ENCODE data around the gene HINT2.

Gene HINT2

GRCh38 chr9:35858458-35858857, 43.6 kb upstream of the HINT2 start:
- no peak for DNase-seq (ENCODE audit: low spot score)
- in situ Hi-C loops (cut with MboI; ENCODE audit: low pct_unique_long_range_greater_than_20kb, low sequenced_read_pairs, unreplicated experiment), result no loop called here

GRCh38 chr9:35856882-35857281, 42.0 kb upstream of the HINT2 start:
- no peak for DNase-seq (ENCODE audit: low spot score)
- in situ Hi-C loops (cut with MboI; ENCODE audit: low pct_unique_long_range_greater_than_20kb, low sequenced_read_pairs, unreplicated experiment), result no loop called here
- TF ChIP-seq CTCF (IDR thresholded peaks at IDR 0.05; ENCODE audit: extremely low read depth, insufficient read depth, missing control alignments), result no peak

More at GRCh38 chr9:35858458-35858857, 43.6 kb upstream of the HINT2 start:
- no peak for TF ChIP-seq CTCF (IDR thresholded peaks at IDR 0.05; ENCODE audit: extremely low read depth, insufficient read depth, missing control alignments)

GRCh38 chr9:35856206-35856605, 41.4 kb upstream of the HINT2 start:
- TF ChIP-seq CTCF (IDR thresholded peaks at IDR 0.05; ENCODE audit: extremely low read depth, insufficient read depth, missing control alignments), result no peak
- in situ Hi-C loops (cut with MboI; ENCODE audit: low pct_unique_long_range_greater_than_20kb, low sequenced_read_pairs, unreplicated experiment), result no loop called here
- no peak for DNase-seq (ENCODE audit: low spot score)

DNA sequence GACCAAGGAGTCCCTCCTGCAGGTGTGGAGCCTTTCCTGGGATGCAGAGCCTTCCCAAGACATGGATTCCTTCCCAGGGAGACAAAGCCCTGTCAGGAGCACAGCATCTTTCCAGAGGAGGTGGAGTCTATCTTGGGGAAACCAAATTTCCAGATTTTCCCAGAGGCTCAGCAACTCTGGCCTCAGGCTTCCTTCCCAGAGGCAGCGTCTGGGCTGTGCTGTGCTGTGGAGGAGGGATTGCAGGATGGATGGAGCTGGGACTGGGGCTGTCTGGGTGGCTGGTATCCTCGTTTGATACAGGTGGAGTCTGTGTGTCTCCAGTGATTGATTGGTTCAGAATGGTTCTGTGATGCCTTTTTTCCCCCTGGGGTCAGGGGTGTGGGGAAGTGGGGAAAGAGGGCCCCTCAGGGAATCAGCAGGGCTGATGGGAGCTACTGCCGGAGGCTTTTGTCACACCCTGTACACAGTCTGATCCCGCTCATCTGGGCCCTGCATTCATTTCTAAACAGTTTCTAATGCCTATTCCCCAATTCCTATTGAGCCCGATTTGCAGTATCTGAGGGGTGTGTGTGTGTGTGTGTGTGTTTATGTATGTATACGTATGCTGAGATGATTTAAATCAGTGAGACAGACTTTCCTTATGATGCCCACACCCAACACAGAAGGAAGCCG, 39.4 kb upstream of the HINT2 start:
- in situ Hi-C loops (cut with MboI; ENCODE audit: low pct_unique_long_range_greater_than_20kb, low sequenced_read_pairs, unreplicated experiment), result no loop called here
- DNase-seq (ENCODE audit: low spot score), result no peak
- no peak for TF ChIP-seq CTCF (IDR thresholded peaks at IDR 0.05; ENCODE audit: extremely low read depth, insufficient read depth, missing control alignments)

GRCh38 chr9:35852876-35853865, 38.3 kb upstream of the HINT2 start:
- DNase-seq (ENCODE audit: low spot score), result no peak
- in situ Hi-C loops (cut with MboI; ENCODE audit: low pct_unique_long_range_greater_than_20kb, low sequenced_read_pairs, unreplicated experiment), result no loop called here
- TF ChIP-seq CTCF (IDR thresholded peaks at IDR 0.05; ENCODE audit: extremely low read depth, insufficient read depth, missing control alignments), result no peak

- no peak for DNase-seq (ENCODE audit: low spot score)
- no peak for TF ChIP-seq CTCF (IDR thresholded peaks at IDR 0.05; ENCODE audit: extremely low read depth, insufficient read depth, missing control alignments)
- in situ Hi-C loops (cut with MboI; ENCODE audit: low pct_unique_long_range_greater_than_20kb, low sequenced_read_pairs, unreplicated experiment), result no loop called here
These were observed 37.5 kb upstream of the HINT2 start for GRCh38 chr9:35852267-35852815.

Data from GM13977 (cell line).